SK-MEL-5 (cell line): ENCODE results near the gene IRF4. TPM values are rescaled to one million over a fixed set of nuclear protein-coding genes. Genes with fewer than 3 reads are reported as not detected.

Experiments used
- DNase-seq: peaks from one replicate; pipeline ENCODE4 v3.0.0-alpha.2; 2016; ENCODE audit warnings: low read depth, low spot score
- in situ Hi-C: cut with HindIII; loops from 2 replicates; pipeline ENCODE4 v1.10.0; 2016; ENCODE audit warnings: low sequenced_read_pairs, high pct_unique_total_duplicates, low pct_unique_long_range_greater_than_20kb
- polyA plus RNA-seq, 2 experiments: library from polyadenylated mRNA; depleted of rRNA; stranded (reverse); fragments of >200 nt; gene quantifications; 2 replicates each; pipeline ENCODE4 v1.2.3, GENCODE V29; 2015
- total RNA-seq: library from RNA; depleted of rRNA; stranded (reverse); fragments of >200 nt; shearing (Covaris generic); gene quantifications from 2 replicates; pipeline ENCODE4 v1.2.3, GENCODE V29; 2014; rRNA removed

Gene IRF4
- 69.7 and 76.9 TPM in 2 replicates for total RNA-seq
- 39.8 and 49.6 TPM in 2 replicates for polyA plus RNA-seq (2015; cell fraction: cytosol; rRNA removed)
- 71.3 and 95.2 TPM in 2 replicates for polyA plus RNA-seq (2015; cell fraction: nucleus; rRNA removed)

DNA sequence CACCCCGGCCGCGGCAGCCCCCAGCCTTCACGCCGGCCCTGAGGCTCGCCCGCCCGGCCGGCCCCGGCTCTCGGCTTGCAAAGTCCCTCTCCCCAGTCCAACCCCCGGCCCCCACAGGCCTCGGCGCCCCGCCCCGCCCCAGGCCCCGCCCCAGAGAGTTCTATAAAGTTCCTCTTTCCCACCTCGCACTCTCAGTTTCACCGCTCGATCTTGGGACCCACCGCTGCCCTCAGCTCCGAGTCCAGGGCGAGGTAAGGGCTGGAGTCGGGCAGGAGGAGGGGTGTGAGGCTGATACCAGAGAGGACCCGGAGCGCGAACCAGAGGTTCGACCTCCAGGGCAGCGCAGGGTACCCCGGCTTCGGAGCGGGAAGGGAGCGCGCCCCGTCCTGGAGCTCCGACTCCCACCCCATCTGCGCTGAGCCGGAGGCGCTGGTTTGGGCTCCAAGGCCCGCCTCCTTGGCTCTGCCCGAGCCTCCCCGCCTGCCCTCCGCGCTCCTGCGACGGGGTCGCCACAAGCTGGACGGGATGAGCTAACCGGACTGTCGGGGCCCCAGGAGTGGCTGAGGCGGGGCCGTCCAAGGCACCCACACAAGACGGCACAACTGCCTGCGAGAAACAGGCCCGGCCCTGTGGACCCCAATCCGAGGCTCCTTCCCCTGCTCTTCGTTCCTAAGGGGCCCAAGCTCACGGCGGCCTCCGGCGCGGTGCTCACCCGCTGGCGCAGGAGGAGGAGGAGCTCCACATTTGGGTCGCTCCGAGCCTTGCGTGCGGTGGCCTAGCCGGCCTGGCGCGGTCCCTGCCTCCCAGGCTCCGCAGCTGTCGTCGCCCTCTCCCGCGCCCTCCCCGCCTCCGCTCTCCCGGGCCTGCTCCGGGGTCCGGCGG, at the start of gene IRF4:
TSS of gene IRF4 (plus strand) at position 194 of the 882 bp plus-strand sequence. CDS start 1,401 bp downstream, outside the sequence.
- in situ Hi-C loops: no loop called here
- DNase-seq: peak; percentile 75

DNA sequence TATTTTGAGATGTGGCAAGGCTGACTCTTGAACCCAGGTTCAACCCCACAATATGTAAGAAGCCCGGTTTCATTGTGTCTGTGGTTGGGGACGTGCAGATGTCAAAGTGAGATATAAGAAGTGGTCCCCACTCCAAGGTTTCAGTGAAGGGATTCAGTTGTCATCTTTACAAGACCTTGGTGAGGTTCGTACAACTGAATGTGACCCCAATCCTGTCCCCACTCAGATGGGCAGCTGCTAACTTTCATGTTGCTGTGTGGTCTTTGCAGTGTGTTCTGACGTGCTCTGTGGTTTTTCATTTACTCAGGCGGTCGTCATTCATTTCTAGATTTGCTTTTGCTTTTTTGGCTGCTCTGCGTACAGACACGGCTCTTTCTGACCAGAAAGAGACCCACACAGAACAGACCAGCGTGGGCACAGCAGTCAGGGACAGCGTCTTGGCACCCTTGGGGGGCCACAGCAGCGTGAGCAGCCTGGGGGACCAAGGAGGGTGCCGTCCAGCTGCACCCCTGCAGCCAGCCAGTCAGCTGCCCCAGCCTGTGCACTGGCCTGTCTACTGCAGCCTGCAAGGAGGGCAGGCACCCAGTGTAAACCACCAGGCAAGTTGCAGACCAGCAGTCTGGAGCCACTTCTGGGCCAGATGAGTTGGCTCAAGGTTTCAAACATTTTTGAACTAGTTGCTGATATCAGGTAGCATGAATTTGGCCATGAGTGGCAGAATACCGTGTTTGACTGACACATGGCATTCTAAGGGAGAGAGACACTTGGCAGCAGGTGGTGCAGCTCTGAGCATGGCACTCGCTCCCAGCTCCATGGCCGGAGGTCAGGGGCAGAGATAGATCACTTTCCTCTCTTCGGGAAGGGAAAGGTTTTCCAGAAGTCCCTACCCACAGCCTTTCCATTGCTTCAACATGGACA, 49.4 kb upstream of the IRF4 start:
- DNase-seq: no peak
- in situ Hi-C loops: no loop called here

- DNase-seq: no peak
- in situ Hi-C loops: no loop called here
Measured at GRCh38 chr6:342832-343179, 48.7 kb upstream of the IRF4 start.

- no peak for DNase-seq
- in situ Hi-C loops: no loop called here
Measured at GRCh38 chr6:343226-343935, 48.2 kb upstream of the IRF4 start.

GRCh38 chr6:343960-344815, 47.4 kb upstream of the IRF4 start:
- DNase-seq: no peak

GRCh38 chr6:344816-345340, 46.7 kb upstream of the IRF4 start:
- in situ Hi-C loops: no loop called here
- DNase-seq: no peak

More at GRCh38 chr6:343960-344815, 47.4 kb upstream of the IRF4 start:
- in situ Hi-C loops: no loop called here

DNA sequence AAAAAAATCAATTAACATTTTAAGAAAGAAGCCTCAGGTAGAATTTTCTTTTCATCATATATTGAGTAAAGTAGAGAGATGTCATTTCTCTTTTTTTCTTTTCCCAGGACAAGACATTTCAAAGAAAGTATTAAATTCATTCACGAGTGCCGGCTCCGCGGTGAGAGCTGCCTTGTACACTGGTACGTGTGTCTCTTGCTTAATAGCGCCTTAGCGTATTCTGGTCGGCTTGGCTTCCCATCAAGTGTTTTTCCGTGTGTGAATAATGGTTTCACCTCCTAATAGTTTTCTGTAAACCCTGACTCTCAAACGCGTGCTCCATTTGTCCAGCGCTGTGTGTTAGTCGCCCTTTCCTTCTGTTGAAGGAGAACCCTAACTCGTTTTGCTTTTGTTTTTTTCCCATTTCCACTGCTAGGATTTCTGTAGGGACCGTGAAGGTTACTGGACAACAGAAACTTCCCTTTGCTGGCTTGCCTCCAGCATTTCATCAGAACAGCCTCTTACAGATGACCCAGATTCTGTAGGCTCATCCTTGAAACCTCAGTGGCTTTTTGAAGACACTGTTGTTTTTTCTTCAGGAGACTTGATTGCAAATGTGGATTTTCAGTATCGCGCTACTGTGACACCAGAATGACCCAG, 45.7 kb upstream of the IRF4 start:
- in situ Hi-C loops: no loop called here
- no peak for DNase-seq

- DNase-seq: no peak
- in situ Hi-C loops: no loop called here
Measured at GRCh38 chr6:346386-347030, 45.0 kb upstream of the IRF4 start.

- in situ Hi-C loops: no loop called here
Measured at GRCh38 chr6:347232-347631, 44.3 kb upstream of the IRF4 start.

GRCh38 chr6:347951-348859, 43.3 kb upstream of the IRF4 start:
- no peak for DNase-seq
- in situ Hi-C loops: no loop called here

More at GRCh38 chr6:347232-347631, 44.3 kb upstream of the IRF4 start:
- DNase-seq: no peak

- in situ Hi-C loops: no loop called here
- DNase-seq: no peak
Measured at GRCh38 chr6:348860-349396, 42.6 kb upstream of the IRF4 start.

- in situ Hi-C loops: no loop called here
- no peak for DNase-seq
Measured at GRCh38 chr6:349491-349921, 42.0 kb upstream of the IRF4 start.

GRCh38 chr6:350371-350770, 41.2 kb upstream of the IRF4 start:
- no peak for DNase-seq
- in situ Hi-C loops: no loop called here

GRCh38 chr6:351011-351866, 40.3 kb upstream of the IRF4 start:
- in situ Hi-C loops: no loop called here
- peak; percentile 15 for DNase-seq
